Subcutaneous adipose tissue (tissue), 4 donors: Measurements from ENCODE around the gene PLEKHM3. TPM values are rescaled to one million over a fixed set of nuclear protein-coding genes. Genes with fewer than 3 reads are reported as not detected.

Source experiments
- total RNA-seq, 4 donors: library from RNA; depleted of rRNA; stranded (reverse); fragments of >200 nt; gene quantifications; one replicate each; pipeline ENCODE4 v1.1.0, GENCODE V29; 2016
- TF ChIP-seq, protein P1 (sequence below): fragments of 450-650 bp; IDR thresholded peaks from one replicate; pipeline ENCODE4 v1.5.1; 2016; ENCODE audit warnings: low read depth, mild to moderate bottlenecking, control low read depth, antibody characterized with exemption, moderate library complexity

The PLEKHM3 gene
- total RNA-seq, 4 donors from 2014 or later, result 24.6 to 36.0 (median 26.2) TPM

DNA sequence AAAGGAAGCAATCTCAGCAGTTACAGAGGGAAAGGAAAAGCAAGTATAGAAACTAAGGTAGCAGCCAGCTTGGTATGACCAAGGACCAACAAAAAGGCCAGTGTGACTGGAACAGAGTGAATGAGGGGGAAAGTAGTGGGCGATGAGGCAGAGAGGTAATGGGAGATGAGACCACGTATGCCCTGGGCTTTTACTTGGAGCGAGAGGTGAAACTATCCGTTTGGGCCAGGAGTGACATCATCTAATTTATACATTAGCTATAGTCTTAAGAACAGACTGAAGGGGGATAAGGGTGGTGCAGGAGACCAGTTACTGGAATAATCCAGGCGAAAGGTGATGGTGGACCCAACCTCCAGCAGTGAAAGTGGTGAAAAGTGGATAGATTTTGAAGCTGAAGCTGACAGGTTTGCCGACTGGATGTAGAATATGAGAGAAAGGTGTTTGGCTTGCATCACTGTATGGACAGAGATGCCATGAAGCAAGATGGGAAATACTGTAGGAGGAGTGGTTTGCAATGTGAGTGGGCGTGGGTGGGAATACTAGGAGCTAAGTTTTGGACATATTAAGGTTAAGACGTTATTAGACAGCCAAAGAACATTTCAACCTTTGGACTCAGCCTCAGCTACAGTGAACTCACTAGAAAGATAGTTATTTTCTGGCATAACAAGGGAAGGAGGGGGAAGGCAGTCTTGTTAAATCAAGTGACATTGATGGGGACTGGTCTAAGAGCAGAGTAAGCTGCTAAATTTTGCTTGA, 106.0 kb downstream of the PLEKHM3 start:
- TF ChIP-seq, protein P1, sequence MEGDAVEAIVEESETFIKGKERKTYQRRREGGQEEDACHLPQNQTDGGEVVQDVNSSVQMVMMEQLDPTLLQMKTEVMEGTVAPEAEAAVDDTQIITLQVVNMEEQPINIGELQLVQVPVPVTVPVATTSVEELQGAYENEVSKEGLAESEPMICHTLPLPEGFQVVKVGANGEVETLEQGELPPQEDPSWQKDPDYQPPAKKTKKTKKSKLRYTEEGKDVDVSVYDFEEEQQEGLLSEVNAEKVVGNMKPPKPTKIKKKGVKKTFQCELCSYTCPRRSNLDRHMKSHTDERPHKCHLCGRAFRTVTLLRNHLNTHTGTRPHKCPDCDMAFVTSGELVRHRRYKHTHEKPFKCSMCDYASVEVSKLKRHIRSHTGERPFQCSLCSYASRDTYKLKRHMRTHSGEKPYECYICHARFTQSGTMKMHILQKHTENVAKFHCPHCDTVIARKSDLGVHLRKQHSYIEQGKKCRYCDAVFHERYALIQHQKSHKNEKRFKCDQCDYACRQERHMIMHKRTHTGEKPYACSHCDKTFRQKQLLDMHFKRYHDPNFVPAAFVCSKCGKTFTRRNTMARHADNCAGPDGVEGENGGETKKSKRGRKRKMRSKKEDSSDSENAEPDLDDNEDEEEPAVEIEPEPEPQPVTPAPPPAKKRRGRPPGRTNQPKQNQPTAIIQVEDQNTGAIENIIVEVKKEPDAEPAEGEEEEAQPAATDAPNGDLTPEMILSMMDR, result no peak

DNA sequence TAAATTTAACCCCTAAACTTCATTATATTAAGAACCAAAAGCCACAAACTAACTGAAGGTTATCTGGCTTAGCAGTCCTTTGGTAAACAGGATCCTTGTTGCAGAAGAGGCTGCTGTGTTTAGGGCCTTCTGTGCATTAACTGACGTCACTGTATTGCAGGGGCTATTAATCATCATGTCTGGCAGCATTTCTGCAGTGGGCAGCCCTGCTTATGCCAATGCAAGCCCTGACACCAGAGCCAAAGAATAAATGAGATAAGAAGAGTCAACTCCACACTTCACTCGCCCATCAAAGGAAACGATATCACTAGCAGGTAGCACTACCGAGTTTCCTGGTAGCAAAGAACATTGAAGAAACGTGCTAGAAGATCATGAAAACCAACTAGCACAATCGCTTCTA, 110.6 kb downstream of the PLEKHM3 start:
- TF ChIP-seq, protein P1, result no peak

DNA sequence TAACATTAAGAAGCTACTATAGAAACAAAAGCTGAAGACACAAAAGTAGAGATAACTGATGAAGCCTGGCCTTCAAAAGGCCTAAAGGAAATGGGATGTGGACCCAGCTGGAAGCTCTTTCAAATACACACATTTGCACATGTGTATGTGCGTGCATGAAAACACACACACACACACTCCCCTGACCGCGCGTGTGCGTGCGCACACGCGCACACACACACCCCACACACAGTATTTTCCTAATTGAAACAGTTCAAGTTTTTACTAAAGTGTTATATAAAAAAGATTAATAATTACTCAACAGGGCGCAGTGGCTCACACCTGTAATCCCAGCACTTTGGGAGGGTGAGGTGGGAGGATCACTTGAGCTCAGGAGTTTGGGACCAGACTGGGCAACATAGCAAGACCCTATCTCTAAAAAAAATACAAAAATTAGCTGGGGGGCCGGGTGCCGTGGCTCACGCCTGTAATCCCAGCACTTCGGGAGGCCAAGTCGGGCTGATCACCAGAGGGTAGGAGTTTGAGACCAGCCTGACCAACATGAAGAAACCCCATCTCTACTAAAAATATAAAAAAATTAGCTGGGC, 111.5 kb downstream of the PLEKHM3 start:
- TF ChIP-seq, protein P1, result no peak

DNA sequence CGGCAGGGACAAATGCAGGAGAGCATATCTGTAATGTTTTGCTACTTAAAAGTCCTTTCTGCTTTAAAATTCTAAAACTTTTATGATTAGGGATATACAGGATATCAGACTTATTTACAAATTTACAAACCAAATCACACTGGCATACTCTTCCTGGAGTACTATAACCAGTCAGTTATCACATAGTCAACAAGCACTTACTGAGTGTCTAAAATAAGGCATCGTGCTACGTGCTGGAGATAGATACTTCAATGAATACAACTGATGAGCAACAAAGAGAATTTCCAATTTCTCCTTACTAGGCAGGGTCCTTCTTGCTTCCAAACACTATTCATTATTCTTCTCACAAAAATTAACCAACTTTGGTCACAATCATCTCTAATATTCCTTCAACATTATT, 113.5 kb downstream of the PLEKHM3 start:
- TF ChIP-seq, protein P1, result no peak

DNA sequence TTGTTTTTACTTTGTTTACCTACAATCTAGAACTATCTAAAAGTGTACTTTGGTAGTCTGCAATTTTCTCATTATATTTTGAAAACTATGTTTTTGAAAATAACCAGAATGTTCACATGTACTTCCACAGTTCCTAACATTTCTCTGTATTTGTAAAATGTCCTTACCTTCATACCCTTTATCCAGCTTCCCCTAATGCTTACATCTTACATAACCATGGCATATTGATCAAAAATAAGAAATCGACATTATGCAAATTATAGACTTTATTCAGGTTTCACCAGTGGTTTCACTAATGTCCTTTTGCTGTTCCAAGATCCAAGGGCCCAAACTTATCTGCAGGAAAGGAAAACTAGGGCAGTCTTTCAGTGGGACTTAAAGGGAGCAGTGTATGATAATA, 114.1 kb downstream of the PLEKHM3 start:
- TF ChIP-seq, protein P1, result no peak

DNA sequence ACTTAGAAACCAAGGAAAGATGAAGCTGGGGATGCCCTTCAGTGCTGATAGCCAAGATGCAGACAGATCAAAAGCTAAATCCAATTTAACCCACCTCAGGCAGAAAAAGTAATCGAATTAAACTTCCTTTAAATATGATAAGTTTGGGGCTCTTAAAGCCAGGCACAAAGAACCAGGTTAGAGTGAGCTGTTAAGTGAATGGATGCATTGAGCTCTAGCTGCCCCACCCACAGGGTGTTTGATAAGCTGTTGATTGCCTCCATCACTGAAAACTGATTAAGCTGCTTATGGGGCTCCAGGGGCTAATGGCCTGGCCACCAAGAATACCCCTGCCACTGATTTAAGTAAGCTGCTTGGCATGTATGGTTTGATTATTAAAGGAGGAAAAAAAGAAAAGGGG, 119.8 kb downstream of the PLEKHM3 start:
- TF ChIP-seq, protein P1, result no peak

DNA sequence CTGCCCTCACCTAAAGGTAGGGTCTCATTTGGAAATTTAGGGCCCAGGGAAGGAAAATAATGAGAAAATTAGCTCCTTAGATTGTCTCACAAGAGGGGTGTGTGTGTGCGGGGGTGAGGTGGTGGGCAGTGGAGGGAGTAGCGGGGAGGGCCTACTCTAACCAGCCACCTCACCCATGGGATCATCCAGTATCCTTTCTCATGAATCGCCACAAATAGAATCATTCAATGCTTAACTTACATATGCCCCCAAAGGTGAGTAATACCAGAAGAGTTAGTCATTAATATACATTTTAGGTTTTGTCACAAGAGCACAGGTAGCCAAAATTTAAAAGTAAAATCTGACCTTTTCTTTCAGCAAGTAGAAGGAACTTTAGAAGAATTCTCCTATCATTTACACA, 122.1 kb downstream of the PLEKHM3 start:
- TF ChIP-seq, protein P1, result no peak
